Smooth muscle cell of the brain vasculature (primary cell): ENCODE results near the gene VMP1.
A peak's percentile ranks its signal among the peaks of the same experiment; 100 is the strongest.
"Not testable (repeated sequence)": the region's sequence is repeated elsewhere in the genome, so short reads cannot be mapped to it uniquely, and the experiment has no call there.

Experiments
- DNase-seq: peaks from one replicate; pipeline ENCODE4 v3.0.0-alpha.2; 2012; ENCODE audit warnings: low read depth, low spot score

VMP1 gene

GRCh38 chr17:59753522-59754467 is 46.3 kb downstream of the VMP1 start:
- DNase-seq = peak; percentile 87

GRCh38 chr17:59754552-59754951 is 47.1 kb downstream of the VMP1 start:
- peak; percentile 91 for DNase-seq

- not testable (repeated sequence) for DNase-seq
Observed at GRCh38 chr17:59755069-59755468, 47.6 kb downstream of the VMP1 start.

- no peak for DNase-seq
Observed at GRCh38 chr17:59756236-59756818, 48.9 kb downstream of the VMP1 start.

- DNase-seq = no peak
Observed at GRCh38 chr17:59757043-59757442, 49.6 kb downstream of the VMP1 start.

GRCh38 chr17:59757470-59757869 is 50.0 kb downstream of the VMP1 start:
- no peak for DNase-seq

GRCh38 chr17:59757881-59758385 is 50.5 kb downstream of the VMP1 start:
- no peak for DNase-seq

GRCh38 chr17:59758998-59759651 is 51.7 kb downstream of the VMP1 start:
- DNase-seq = not testable (repeated sequence)

- no peak for DNase-seq
Observed at GRCh38 chr17:59760160-59760559, 52.7 kb downstream of the VMP1 start.

- DNase-seq = no peak
Observed at GRCh38 chr17:59761385-59762048, 54.1 kb downstream of the VMP1 start.

- DNase-seq = no peak
Observed at GRCh38 chr17:59762049-59762823, 54.8 kb downstream of the VMP1 start.

GRCh38 chr17:59762824-59763374 is 55.4 kb downstream of the VMP1 start:
- no peak for DNase-seq

- no peak for DNase-seq
Observed at GRCh38 chr17:59763861-59764260, 56.4 kb downstream of the VMP1 start.

- DNase-seq = no peak
Observed at GRCh38 chr17:59764292-59764741, 56.9 kb downstream of the VMP1 start.

GRCh38 chr17:59765038-59765437 is 57.6 kb downstream of the VMP1 start:
- no peak for DNase-seq

GRCh38 chr17:59766491-59766890 is 59.0 kb downstream of the VMP1 start:
- no peak for DNase-seq

GRCh38 chr17:59767176-59767575 is 59.7 kb downstream of the VMP1 start:
- no peak for DNase-seq

- DNase-seq = no peak
Observed at GRCh38 chr17:59769887-59770286, 62.4 kb downstream of the VMP1 start.

- DNase-seq = no peak
Observed at GRCh38 chr17:59771093-59771492, 63.6 kb downstream of the VMP1 start.

- no peak for DNase-seq
Observed at GRCh38 chr17:59775786-59776350, 68.4 kb downstream of the VMP1 start.
